H1 (cell line): Measurements from ENCODE around the gene WWC1.

Experiments used
- CHD1 ChIP-seq: IDR thresholded peaks from 2 replicates; pipeline ENCODE4 v1.6.1; 2012; ENCODE audit warnings: low read depth, low read length, improper control_type of control experiment
- EZH2 ChIP-seq: fragments of 200-600 bp; sonication (generic); IDR thresholded peaks from 2 replicates; pipeline ENCODE4 v1.7.1; 2012; ENCODE audit warnings: low read depth, mild to moderate bottlenecking, moderate library complexity, low read length, inconsistent platforms; ENCODE audit not compliant: severe bottlenecking
- POLR2A ChIP-seq, 2 experiments: IDR thresholded peaks; 1 replicate in 1 of 2; 2 replicates in 1 of 2; pipeline ENCODE4 v1.6.1; 2011; ENCODE audit warnings: low read depth in 2 of 2, low read length in 2 of 2, mild to moderate bottlenecking in 2 of 2; ENCODE audit errors: control extremely low read depth in 1 of 2
- TEAD4 ChIP-seq: IDR thresholded peaks from 2 replicates; pipeline ENCODE4 v1.6.1; 2012; ENCODE audit warnings: low read depth, low read length, inconsistent platforms, mixed read lengths
- USF2 ChIP-seq: IDR thresholded peaks from 2 replicates; pipeline ENCODE4 v1.6.1; 2011; ENCODE audit warnings: low read length, improper control_type of control experiment

- TF ChIP-seq POLR2A (IDR thresholded peaks at IDR 0.05; ENCODE audit: control extremely low read depth in 1 of 2, low read depth in 2 of 2, low read length in 2 of 2) = no peak
- no peak for TF ChIP-seq TEAD4
- no peak for TF ChIP-seq EZH2
- no peak for TF ChIP-seq USF2
- TF ChIP-seq CHD1 = no peak
These were observed 69.3 kb downstream of the WWC1 start for GRCh38 chr5:168360521-168361285.
